Heart left ventricle (tissue), 16 donors: Measurements from ENCODE around the gene HACE1. TPM values are rescaled to one million over a fixed set of nuclear protein-coding genes. Genes with fewer than 3 reads are reported as not detected.

Source experiments
- ATAC-seq, 4 donors: fragments of 200-7000 bp; cut with Tn5 transposase; one replicate each; pipeline ENCODE4 v1.9.1; 2020 to 2022; ENCODE audit warnings: moderate library complexity in 4 of 4, mild to moderate bottlenecking in 3 of 4, moderate number of reproducible peaks in 1 of 4
- DNase-seq, 5 donors: peaks; one replicate each; pipeline ENCODE4 v3.0.0-alpha.2; 2020
- H3K27ac ChIP-seq, 12 donors: fragments of 200-600 bp; sonication (generic) in 4 of 12; one replicate each; pipeline versions ENCODE4 v1.5.0 to v1.8.0; 2016 to 2022; ENCODE audit warnings: mild to moderate bottlenecking in 2 of 12
- H3K27me3 ChIP-seq, 9 donors: fragments of 200-600 bp; sonication (generic) in 2 of 9; one replicate each; pipeline versions ENCODE4 v1.5.1 to v1.8.0; 2016 to 2022; ENCODE audit warnings: mild to moderate bottlenecking in 3 of 9
- H3K36me3 ChIP-seq, 9 donors: fragments of 200-600 bp; sonication (generic) in 2 of 9; one replicate each; pipeline versions ENCODE4 v1.5.0 to v1.8.0; 2018 to 2022; ENCODE audit warnings: mild to moderate bottlenecking in 2 of 9
- H3K4me1 ChIP-seq, 12 donors: fragments of 200-600 bp; sonication (generic) in 4 of 12; one replicate each; pipeline versions ENCODE4 v1.5.0 to v1.8.0; 2016 to 2022; ENCODE audit warnings: mild to moderate bottlenecking in 3 of 12
- H3K4me3 ChIP-seq, 12 donors: fragments of 200-600 bp; sonication (generic) in 4 of 12; one replicate each; pipeline versions ENCODE4 v1.5.0 to v1.8.0; 2017 to 2022; ENCODE audit warnings: mild to moderate bottlenecking in 9 of 12, moderate library complexity in 4 of 12
- H3K9me3 ChIP-seq, 12 donors: fragments of 200-600 bp; sonication (generic) in 4 of 12; one replicate each; pipeline versions ENCODE4 v1.5.0 to v1.8.0; 2016 to 2022; ENCODE audit warnings: mild to moderate bottlenecking in 1 of 12
- POLR2A ChIP-seq, 2 donors: fragments of 450-650 bp; IDR thresholded peaks; one replicate each; pipeline ENCODE4 v1.6.1; 2017; ENCODE audit warnings: antibody characterized with exemption in 2 of 2, mild to moderate bottlenecking in 2 of 2, moderate library complexity in 2 of 2
- WGBS, 4 donors: extraction: QIAGEN DNeasy Blood & Tissue Kit in 2 of 4; methylation state at CpG; one replicate each; pipeline versions ENCODE4 v1.1.5 to v1.1.7; 2013 to 2018; 5-methylcytosine and 5-hydroxymethylcytosine counted together
- intact Hi-C, 10 donors: fragments of 100-400 bp; cut with DNase I; formaldehyde crosslinking; loops; one replicate each; pipeline versions ENCODE4 v1.11.1 to v1.14.2; 2022
- polyA plus RNA-seq, 2 donors: library from polyadenylated mRNA; stranded (reverse); fragments of 200-250 nt; gene quantifications; one replicate each; pipeline ENCODE4 v1.2.3, GENCODE V29; 2013
- total RNA-seq, 9 donors: library from RNA; depleted of rRNA in 2 of 9; stranded (reverse); fragments of >200 nt in 2 of 9; fragmentation: NEBNext Ultra II Directional in 3 of 9; extraction: Animal tissue kit (Norgen Biotek cat#: 25700) in 3 of 9; gene quantifications; one replicate each; pipeline versions ENCODE4 v1.1.0 to v1.2.4, GENCODE V29; 2016 to 2023
- TF ChIP-seq, protein P1 (sequence below), 12 donors: fragments of 200-600 bp; sonication (generic) in 4 of 12; IDR thresholded peaks; one replicate each; pipeline versions ENCODE4 v1.5.0 to v1.8.0; 2018 to 2022; ENCODE audit warnings: antibody characterized with exemption in 12 of 12, mild to moderate bottlenecking in 5 of 12
- donor health status: ischemic (EF 13 %, LVEDD 7.1; RV severe dilation, severe dysfunction).
- donor health status: healthy with polysubstance abuse.
- donor health status: DM: no; HTN: yes; CAD: no.
- donor health status: DM: no; HTN: no; CAD: no.
- donor health status: ischemic (EF 25% LVEDD 6.9; RV normal size, moderate dysfunction).
- donor health status: ischemic (EF 25% LVEDD 5.7; RV mildly dilated, moderate dysfunction).
- donor health status: healthy.
- donor health status: DM: yes; HTN: yes; CAD: no.
- donor health status: ischemic (EF 35%, LVEDD 5.7; RV mildly dilated, moderate dysfunction).
- donor health status: nonischemic (EF 11% LVEDD 7.7; RV severe dilation, severe dysfunction).
- donor health status: DM: yes; HTN: yes; CAD: no.
- donor health status: PGD.
- donor health status: ischemic (EF 29% LVEDD 5.4; RV normal size, mild dysfunction).
- donor health status: nonischemic (EF 23%, LVEDD 6.1; RV moderate dilation, normal function).

The HACE1 gene
- total and polyA plus RNA-seq, 11 donors: 2.9 to 8.6 (median 6.9) TPM

- Histone ChIP-seq H3K9me3 (peaks cover 0 to under 1% (median 0%) of the 10 kb centered on the region in 12 donors), H3K4me1 (no peaks in the 10 kb centered on the region), H3K4me3 (no peak overlapping the region), H3K27ac (no peak overlapping the region), H3K27me3 (no peaks in the 10 kb centered on the region), H3K36me3 (peaks cover 0 to 43% (median 14%) of the 10 kb centered on the region in 9 donors)
- DNase-seq (no peak), ATAC-seq (no peak)
- TF ChIP-seq POLR2A (IDR thresholded peaks at IDR 0.05): no peak
- TF ChIP-seq, protein P1, sequence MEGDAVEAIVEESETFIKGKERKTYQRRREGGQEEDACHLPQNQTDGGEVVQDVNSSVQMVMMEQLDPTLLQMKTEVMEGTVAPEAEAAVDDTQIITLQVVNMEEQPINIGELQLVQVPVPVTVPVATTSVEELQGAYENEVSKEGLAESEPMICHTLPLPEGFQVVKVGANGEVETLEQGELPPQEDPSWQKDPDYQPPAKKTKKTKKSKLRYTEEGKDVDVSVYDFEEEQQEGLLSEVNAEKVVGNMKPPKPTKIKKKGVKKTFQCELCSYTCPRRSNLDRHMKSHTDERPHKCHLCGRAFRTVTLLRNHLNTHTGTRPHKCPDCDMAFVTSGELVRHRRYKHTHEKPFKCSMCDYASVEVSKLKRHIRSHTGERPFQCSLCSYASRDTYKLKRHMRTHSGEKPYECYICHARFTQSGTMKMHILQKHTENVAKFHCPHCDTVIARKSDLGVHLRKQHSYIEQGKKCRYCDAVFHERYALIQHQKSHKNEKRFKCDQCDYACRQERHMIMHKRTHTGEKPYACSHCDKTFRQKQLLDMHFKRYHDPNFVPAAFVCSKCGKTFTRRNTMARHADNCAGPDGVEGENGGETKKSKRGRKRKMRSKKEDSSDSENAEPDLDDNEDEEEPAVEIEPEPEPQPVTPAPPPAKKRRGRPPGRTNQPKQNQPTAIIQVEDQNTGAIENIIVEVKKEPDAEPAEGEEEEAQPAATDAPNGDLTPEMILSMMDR (IDR thresholded peaks at IDR 0.05): no peak
- intact Hi-C loops: loop anchor here in 1 of 10 donors (10.0 kb wide), 1 partner anchor 279 kb away; no protein-coding TSS in a partner anchor
- 93 to 97% (median 94%) methylated on average over 6 of the region's 6 CpGs for WGBS, 4 donors
Observed at GRCh38 chr6:104796031-104796785, 63.5 kb downstream of the HACE1 start.

GRCh38 chr6:104795363-104795762 is 64.4 kb downstream of the HACE1 start:
- no peaks in the 10 kb centered on the region for H3K9me3 ChIP-seq
- H3K36me3 ChIP-seq: peaks cover 0 to 48% (median 21%) of the 10 kb centered on the region in 9 donors

GRCh38 chr6:104789770-104790190 is 69.9 kb downstream of the HACE1 start:
- DNase-seq: no peak
- intact Hi-C loops: loop anchor here in 4 of 10 donors (5.0 to 10.0 kb wide), 2 partner anchors 285 to 288 kb away; no protein-coding TSS in a partner anchor
- Histone ChIP-seq H3K4me1 (peaks cover 0 to 18% (median 0%) of the 10 kb centered on the region in 12 donors), H3K9me3 (no peaks in the 10 kb centered on the region), H3K27ac (no peak overlapping the region), H3K27me3 (no peaks in the 10 kb centered on the region), H3K4me3 (no peak overlapping the region), H3K36me3 (peaks cover 0 to 41% (median 9%) of the 10 kb centered on the region in 9 donors)
- 51 to 58% (median 57%) methylated on average over 5 of the region's 5 CpGs for WGBS, 4 donors
- TF ChIP-seq, protein P1 (IDR thresholded peaks at IDR 0.05): peak in 9 of 12 donors; percentile 12 to 41 (median 33)
- no peak for TF ChIP-seq POLR2A (IDR thresholded peaks at IDR 0.05)
- no peak for ATAC-seq

More at GRCh38 chr6:104795363-104795762, 64.4 kb downstream of the HACE1 start:
- no peak overlapping the region for H3K4me3 ChIP-seq
- intact Hi-C loops: loop anchor here in 1 of 10 donors (10.0 kb wide), 1 partner anchor 279 kb away; no protein-coding TSS in a partner anchor
- no peak for TF ChIP-seq POLR2A (IDR thresholded peaks at IDR 0.05)
- TF ChIP-seq, protein P1 (IDR thresholded peaks at IDR 0.05): no peak
- no peak for DNase-seq
- H3K27ac ChIP-seq: no peak overlapping the region
- 96 to 99% (median 97%) methylated on average over 3 of the region's 3 CpGs for WGBS, 4 donors
- H3K27me3 ChIP-seq: no peaks in the 10 kb centered on the region
- ATAC-seq: no peak
- H3K4me1 ChIP-seq: no peaks in the 10 kb centered on the region

DNA sequence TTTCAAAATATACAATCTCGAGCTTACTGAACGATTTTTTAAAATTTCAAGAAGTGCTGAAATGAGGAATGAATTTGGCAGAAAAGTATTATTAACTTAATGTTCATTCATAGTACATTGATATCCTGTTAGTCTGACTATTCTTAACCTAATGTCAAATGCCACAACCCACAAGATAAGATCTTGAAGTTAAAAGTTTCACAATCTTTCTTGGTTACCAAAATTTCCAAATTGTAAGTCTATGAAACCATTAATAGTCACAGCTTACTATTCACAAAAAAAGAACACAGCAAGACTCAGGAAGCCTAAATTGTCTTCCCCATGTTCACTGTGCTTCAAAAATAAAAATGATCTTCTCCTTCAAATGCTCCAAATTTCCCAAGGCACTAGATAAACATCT is 71.3 kb downstream of the HACE1 start:
- ATAC-seq (no peak), DNase-seq (no peak)
- Histone ChIP-seq H3K27ac (no peak overlapping the region), H3K4me3 (no peak overlapping the region), H3K27me3 (no peaks in the 10 kb centered on the region), H3K9me3 (no peaks in the 10 kb centered on the region), H3K4me1 (peaks cover 0 to 18% (median 0%) of the 10 kb centered on the region in 12 donors), H3K36me3 (peaks cover 0 to 43% (median 16%) of the 10 kb centered on the region in 9 donors)
- intact Hi-C loops: no loop called here
- TF ChIP-seq POLR2A (IDR thresholded peaks at IDR 0.05): no peak
- TF ChIP-seq, protein P1 (IDR thresholded peaks at IDR 0.05): no peak
- 79 to 94% (median 82%) methylated on average over 2 of the region's 2 CpGs for WGBS, 4 donors
